HepG2 (cell line): Measurements from ENCODE around the gene PTMA. TPM values are rescaled to one million over a fixed set of nuclear protein-coding genes. Genes with fewer than 3 reads are reported as not detected.

Source experiments
- ARNT2 ChIP-seq: sonication (generic); formaldehyde crosslinking; IDR thresholded peaks from 2 replicates; pipeline ENCODE4 v1.8.0; 2022; ENCODE audit warnings: mild to moderate bottlenecking, low read depth, missing genetic modification reagents, moderate library complexity
- BORCS8-MEF2B ChIP-seq: sonication (generic); formaldehyde crosslinking; IDR thresholded peaks from 2 replicates; pipeline ENCODE4 v1.8.0; 2022; ENCODE audit warnings: mild to moderate bottlenecking, missing genetic modification reagents
- CC2D1A ChIP-seq: sonication (generic); formaldehyde crosslinking; IDR thresholded peaks from 2 replicates; pipeline ENCODE4 v1.8.1; 2023; ENCODE audit warnings: mild to moderate bottlenecking, missing genetic modification reagents
- EZH2 ChIP-seq: conservative IDR thresholded peaks from 2 replicates; pipeline ENCODE4 v1.6.1; 2012; ENCODE audit warnings: mild to moderate bottlenecking, low read depth, low read length, moderate library complexity
- HHEX ChIP-seq: IDR thresholded peaks from 2 replicates; pipeline ENCODE4 v1.6.1; 2016; ENCODE audit warnings: control low read depth
- HNF4A ChIP-seq: sonication (generic); formaldehyde crosslinking; IDR thresholded peaks from 2 replicates; pipeline ENCODE4 v1.4.0; 2020; ENCODE audit warnings: missing genetic modification reagents
- KLF15 ChIP-seq: sonication (generic); formaldehyde crosslinking; IDR thresholded peaks from 2 replicates; pipeline ENCODE4 v1.8.1; 2023; ENCODE audit warnings: borderline replicate concordance, mild to moderate bottlenecking, inconsistent platforms, missing genetic modification reagents, mixed read lengths
- PHF21A ChIP-seq: sonication (generic); formaldehyde crosslinking; IDR thresholded peaks from 2 replicates; pipeline ENCODE4 v1.5.0; 2020; ENCODE audit warnings: mild to moderate bottlenecking, missing genetic modification reagents
- PRMT3 ChIP-seq: sonication (generic); formaldehyde crosslinking; IDR thresholded peaks from 2 replicates; pipeline ENCODE4 v1.8.1; 2022; ENCODE audit warnings: low read depth, mild to moderate bottlenecking, moderate library complexity, missing genetic modification reagents, borderline replicate concordance
- SMYD3 ChIP-seq: sonication (generic); formaldehyde crosslinking; IDR thresholded peaks from 2 replicates; pipeline ENCODE4 v1.8.1; 2023; ENCODE audit warnings: mild to moderate bottlenecking, missing genetic modification reagents
- SP140L ChIP-seq: sonication (generic); formaldehyde crosslinking; IDR thresholded peaks from 2 replicates; pipeline ENCODE4 v1.4.0; 2020; ENCODE audit warnings: missing genetic modification reagents, borderline replicate concordance
- ZMYM3 ChIP-seq: sonication (generic); formaldehyde crosslinking; IDR thresholded peaks from 2 replicates; pipeline ENCODE4 v1.5.1; 2020; ENCODE audit warnings: mild to moderate bottlenecking, missing genetic modification reagents
- ZNF225 ChIP-seq: sonication (generic); formaldehyde crosslinking; IDR thresholded peaks from 2 replicates; pipeline ENCODE4 v1.4.0; 2020; ENCODE audit warnings: mild to moderate bottlenecking, missing genetic modification reagents
- ZNF292 ChIP-seq: sonication (generic); formaldehyde crosslinking; IDR thresholded peaks from 2 replicates; pipeline ENCODE4 v1.8.1; 2022; ENCODE audit warnings: mild to moderate bottlenecking, low read depth, missing genetic modification reagents, borderline replicate concordance
- ZNF597 ChIP-seq: sonication (generic); formaldehyde crosslinking; IDR thresholded peaks from 2 replicates; pipeline ENCODE4 v1.5.0; 2020; ENCODE audit warnings: missing genetic modification reagents
- ZNF720 ChIP-seq: sonication (generic); formaldehyde crosslinking; IDR thresholded peaks from 2 replicates; pipeline ENCODE4 v1.4.0; 2020; ENCODE audit warnings: missing genetic modification reagents
- ZNF781 ChIP-seq: sonication (generic); formaldehyde crosslinking; IDR thresholded peaks from 2 replicates; pipeline ENCODE4 v1.5.1; 2020; ENCODE audit warnings: borderline replicate concordance, mild to moderate bottlenecking, missing genetic modification reagents; ENCODE audit errors: not compliant biosample characterization
- polyA plus RNA-seq, 8 experiments: library from polyadenylated mRNA; depleted of rRNA in 3 of 8; stranded (reverse) in 7 of 8; unstranded in 1 of 8; fragments of >200 nt; fragmentation: Illumina TruSeq in 4 of 8; extraction: Trizol in 4 of 8; gene quantifications; 2 replicates each; pipeline versions ENCODE4 v1.2.1 to v1.2.3, GENCODE V29; 2011 to 2016; ENCODE audit warnings: low read depth in 4 of 8, missing spikeins in 1 of 8, mixed read lengths in 1 of 8; ENCODE audit not compliant: insufficient read depth in 1 of 8
- total RNA-seq, 5 experiments: library from RNA; depleted of rRNA; stranded (reverse); fragments of >200 nt; fragmentation: Illumina TruSeq; extraction: Trizol; gene quantifications; 2 replicates each; pipeline ENCODE4 v1.2.3, GENCODE V29; 2016; ENCODE audit warnings: low read depth in 1 of 5
- TF ChIP-seq, protein P1 (sequence below): sonication (generic); formaldehyde crosslinking; IDR thresholded peaks from 2 replicates; pipeline ENCODE4 v1.4.0; 2020; ENCODE audit warnings: mild to moderate bottlenecking, missing genetic modification reagents
- TF ChIP-seq, protein P2 (sequence below): sonication (generic); formaldehyde crosslinking; IDR thresholded peaks from 2 replicates; pipeline ENCODE4 v1.5.0; 2020; ENCODE audit warnings: missing genetic modification reagents
- TF ChIP-seq, protein P3 (sequence below): IDR thresholded peaks from 2 replicates; pipeline ENCODE4 v1.6.1; 2012; ENCODE audit warnings: low read length, improper control_type of control experiment
- TF ChIP-seq, protein P4 (sequence below): sonication (generic); formaldehyde crosslinking; IDR thresholded peaks from 2 replicates; pipeline ENCODE4 v1.8.1; 2023; ENCODE audit warnings: mild to moderate bottlenecking, missing genetic modification reagents

The PTMA gene
- total and polyA plus RNA-seq, 2 of the 13 experiments (the other 11 are each of a cell fraction or from before 2014, with no cell fraction given): 190 to 1,086 TPM

DNA sequence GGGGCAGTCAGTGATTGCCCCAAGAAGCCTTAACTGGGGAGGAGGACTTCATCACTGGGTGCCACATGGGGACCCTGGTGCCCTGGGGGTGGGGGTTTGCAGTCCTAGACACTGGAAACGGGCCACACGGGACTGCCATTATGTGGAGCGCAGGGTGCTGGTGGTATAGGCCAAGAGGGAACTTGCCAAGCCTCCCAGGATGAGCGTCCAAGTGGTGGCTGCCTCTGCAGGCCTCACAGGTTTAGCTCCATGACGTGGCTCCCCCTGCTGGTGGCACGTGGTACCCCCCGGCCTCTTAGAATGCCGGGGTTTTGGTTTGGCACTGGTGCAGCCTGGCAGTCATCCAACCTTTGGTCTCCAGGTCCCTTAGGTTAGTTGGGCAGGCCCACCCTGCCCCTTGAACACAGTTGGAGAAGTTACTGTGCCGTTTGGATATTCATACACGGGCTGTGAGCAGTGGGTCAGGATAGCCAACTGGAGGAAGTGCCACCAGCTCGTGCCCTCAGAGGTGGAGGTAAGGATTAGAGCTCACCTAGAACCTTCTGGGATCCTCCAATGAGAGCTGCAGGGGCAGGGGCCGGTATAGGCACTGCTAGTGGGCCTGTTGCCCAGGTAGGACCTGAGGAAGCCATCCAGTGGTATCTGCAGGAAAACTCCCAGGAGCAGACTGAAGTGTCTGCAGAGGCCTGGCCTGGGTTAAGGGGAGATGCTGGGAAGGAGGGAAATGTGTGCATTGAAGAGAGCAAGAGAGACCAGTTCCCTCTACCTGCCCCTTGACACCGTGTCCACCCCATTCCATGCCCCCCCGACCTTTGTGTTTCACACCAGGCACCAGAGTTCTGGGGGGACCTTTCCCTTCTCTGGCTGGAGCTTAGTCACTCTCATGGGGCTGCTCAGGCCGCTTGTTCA lies 5.7 kb downstream of the PTMA start (continued):
- TF ChIP-seq, protein P1, sequence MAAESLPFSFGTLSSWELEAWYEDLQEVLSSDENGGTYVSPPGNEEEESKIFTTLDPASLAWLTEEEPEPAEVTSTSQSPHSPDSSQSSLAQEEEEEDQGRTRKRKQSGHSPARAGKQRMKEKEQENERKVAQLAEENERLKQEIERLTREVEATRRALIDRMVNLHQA (CRISPR knock-in tag): no peak
- TF ChIP-seq ARNT2 (CRISPR knock-in tag) (peak; percentile 62; the same call in 1 of the 2 replicates), ZNF225 (peak; percentile 84; the same call in 1 of the 2 replicates), HHEX (CRISPR knock-in tag) (0 out of 2 replicates have a peak, but pooled peaks have one; percentile 35), PRMT3 (CRISPR knock-in tag) (0 out of 2 replicates have a peak, but pooled peaks have one; percentile 16), PHF21A (CRISPR knock-in tag) (peak; percentile 37; the same call in 1 of the 2 replicates), ZNF597 (CRISPR knock-in tag) (no peak), EZH2 (no peak), ZNF292 (CRISPR knock-in tag) (0 out of 2 replicates have a peak, but pooled peaks have one; percentile 65), ZNF720 (CRISPR knock-in tag) (no peak), KLF15 (CRISPR knock-in tag) (no peak), ZNF781 (CRISPR knock-in tag) (peak; percentile 14), SMYD3 (0 out of 2 replicates have a peak, but pooled peaks have one; percentile 57), HNF4A (no peak; the same call in 1 of the 2 replicates), CC2D1A (CRISPR knock-in tag) (no peak), BORCS8-MEF2B (CRISPR knock-in tag) (peak; percentile 73), SP140L (peak; percentile 27; the same call in 1 of the 2 replicates), ZMYM3 (peak; percentile 35; the same call in 1 of the 2 replicates)
- TF ChIP-seq, protein P2, sequence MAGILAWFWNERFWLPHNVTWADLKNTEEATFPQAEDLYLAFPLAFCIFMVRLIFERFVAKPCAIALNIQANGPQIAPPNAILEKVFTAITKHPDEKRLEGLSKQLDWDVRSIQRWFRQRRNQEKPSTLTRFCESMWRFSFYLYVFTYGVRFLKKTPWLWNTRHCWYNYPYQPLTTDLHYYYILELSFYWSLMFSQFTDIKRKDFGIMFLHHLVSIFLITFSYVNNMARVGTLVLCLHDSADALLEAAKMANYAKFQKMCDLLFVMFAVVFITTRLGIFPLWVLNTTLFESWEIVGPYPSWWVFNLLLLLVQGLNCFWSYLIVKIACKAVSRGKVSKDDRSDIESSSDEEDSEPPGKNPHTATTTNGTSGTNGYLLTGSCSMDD: no peak
- TF ChIP-seq, protein P3, sequence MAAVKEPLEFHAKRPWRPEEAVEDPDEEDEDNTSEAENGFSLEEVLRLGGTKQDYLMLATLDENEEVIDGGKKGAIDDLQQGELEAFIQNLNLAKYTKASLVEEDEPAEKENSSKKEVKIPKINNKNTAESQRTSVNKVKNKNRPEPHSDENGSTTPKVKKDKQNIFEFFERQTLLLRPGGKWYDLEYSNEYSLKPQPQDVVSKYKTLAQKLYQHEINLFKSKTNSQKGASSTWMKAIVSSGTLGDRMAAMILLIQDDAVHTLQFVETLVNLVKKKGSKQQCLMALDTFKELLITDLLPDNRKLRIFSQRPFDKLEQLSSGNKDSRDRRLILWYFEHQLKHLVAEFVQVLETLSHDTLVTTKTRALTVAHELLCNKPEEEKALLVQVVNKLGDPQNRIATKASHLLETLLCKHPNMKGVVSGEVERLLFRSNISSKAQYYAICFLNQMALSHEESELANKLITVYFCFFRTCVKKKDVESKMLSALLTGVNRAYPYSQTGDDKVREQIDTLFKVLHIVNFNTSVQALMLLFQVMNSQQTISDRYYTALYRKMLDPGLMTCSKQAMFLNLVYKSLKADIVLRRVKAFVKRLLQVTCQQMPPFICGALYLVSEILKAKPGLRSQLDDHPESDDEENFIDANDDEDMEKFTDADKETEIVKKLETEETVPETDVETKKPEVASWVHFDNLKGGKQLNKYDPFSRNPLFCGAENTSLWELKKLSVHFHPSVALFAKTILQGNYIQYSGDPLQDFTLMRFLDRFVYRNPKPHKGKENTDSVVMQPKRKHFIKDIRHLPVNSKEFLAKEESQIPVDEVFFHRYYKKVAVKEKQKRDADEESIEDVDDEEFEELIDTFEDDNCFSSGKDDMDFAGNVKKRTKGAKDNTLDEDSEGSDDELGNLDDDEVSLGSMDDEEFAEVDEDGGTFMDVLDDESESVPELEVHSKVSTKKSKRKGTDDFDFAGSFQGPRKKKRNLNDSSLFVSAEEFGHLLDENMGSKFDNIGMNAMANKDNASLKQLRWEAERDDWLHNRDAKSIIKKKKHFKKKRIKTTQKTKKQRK: no peak
- TF ChIP-seq, protein P4, sequence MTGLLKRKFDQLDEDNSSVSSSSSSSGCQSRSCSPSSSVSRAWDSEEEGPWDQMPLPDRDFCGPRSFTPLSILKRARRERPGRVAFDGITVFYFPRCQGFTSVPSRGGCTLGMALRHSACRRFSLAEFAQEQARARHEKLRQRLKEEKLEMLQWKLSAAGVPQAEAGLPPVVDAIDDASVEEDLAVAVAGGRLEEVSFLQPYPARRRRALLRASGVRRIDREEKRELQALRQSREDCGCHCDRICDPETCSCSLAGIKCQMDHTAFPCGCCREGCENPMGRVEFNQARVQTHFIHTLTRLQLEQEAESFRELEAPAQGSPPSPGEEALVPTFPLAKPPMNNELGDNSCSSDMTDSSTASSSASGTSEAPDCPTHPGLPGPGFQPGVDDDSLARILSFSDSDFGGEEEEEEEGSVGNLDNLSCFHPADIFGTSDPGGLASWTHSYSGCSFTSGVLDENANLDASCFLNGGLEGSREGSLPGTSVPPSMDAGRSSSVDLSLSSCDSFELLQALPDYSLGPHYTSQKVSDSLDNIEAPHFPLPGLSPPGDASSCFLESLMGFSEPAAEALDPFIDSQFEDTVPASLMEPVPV (CRISPR knock-in tag): 0 out of 2 replicates have a peak, but pooled peaks have one; percentile 30
